Upper lobe of right lung (tissue), 1 donor: ENCODE measurements around the gene CYB5D1. TPM values are rescaled to one million over a fixed set of nuclear protein-coding genes. Genes with fewer than 3 reads are reported as not detected.

Source experiments
- ATAC-seq: fragments of 200-7000 bp; cut with Tn5 transposase; one replicate; pipeline ENCODE4 v1.9.1; 2020; ENCODE audit warnings: mild to moderate bottlenecking, moderate library complexity
- DNase-seq: peaks from one replicate; pipeline ENCODE4 v3.0.0-alpha.2; 2020
- H3K27ac ChIP-seq: fragments of 200-600 bp; one replicate; pipeline ENCODE4 v1.8.0; 2022
- H3K27me3 ChIP-seq: fragments of 200-600 bp; one replicate; pipeline ENCODE4 v1.8.0; 2022; ENCODE audit warnings: mild to moderate bottlenecking
- H3K36me3 ChIP-seq: fragments of 200-600 bp; one replicate; pipeline ENCODE4 v1.8.0; 2022
- H3K4me1 ChIP-seq: fragments of 200-600 bp; one replicate; pipeline ENCODE4 v1.8.0; 2022
- H3K4me3 ChIP-seq: fragments of 200-600 bp; one replicate; pipeline ENCODE4 v1.8.0; 2022; ENCODE audit warnings: mild to moderate bottlenecking
- H3K9me3 ChIP-seq: fragments of 200-600 bp; one replicate; pipeline ENCODE4 v1.8.0; 2022
- intact Hi-C: fragments of 100-400 bp; cut with DNase I; formaldehyde crosslinking; loops from one replicate; pipeline ENCODE4 v1.11.0; 2022
- total RNA-seq: library from RNA; stranded (reverse); fragmentation: NEBNext Ultra II Directional; extraction: Animal tissue kit (Norgen Biotek cat#: 25700); gene quantifications from one replicate; pipeline ENCODE4 v1.2.1, GENCODE V29; 2021
- TF ChIP-seq, protein P1 (sequence below): fragments of 200-600 bp; IDR thresholded peaks from one replicate; pipeline ENCODE4 v1.8.0; 2022; ENCODE audit warnings: antibody characterized with exemption
- donor health status: DM: no; HTN: yes; CAD: no; lungs with severe emphysema.

The CYB5D1 gene
- total RNA-seq, 1 donor from 2014 or later: 7.2 TPM

DNA sequence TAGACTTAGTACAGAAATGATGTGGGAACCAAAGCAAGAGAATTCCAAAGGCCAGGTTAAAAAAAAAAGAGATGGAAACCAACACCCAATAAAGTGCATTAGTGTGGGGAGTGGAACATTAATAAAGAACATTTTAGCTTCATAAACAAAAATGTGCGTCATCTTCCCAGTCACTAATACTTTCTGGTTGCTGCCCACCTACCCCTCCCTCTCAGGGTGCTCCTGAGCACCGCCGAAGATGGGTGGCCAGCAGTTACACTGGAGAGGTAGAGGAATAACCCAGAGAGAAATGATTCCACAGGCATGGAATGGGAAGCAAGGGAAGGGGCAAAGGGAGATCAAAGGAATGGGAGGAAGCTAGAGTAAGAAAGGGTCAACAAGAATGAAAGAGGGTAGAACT, 24.8 kb downstream of the CYB5D1 start:
- Histone ChIP-seq H3K27ac (peak overlapping the region; percentile 30), H3K4me3 (no peak overlapping the region), H3K4me1 (peaks cover 42% of the 10 kb centered on the region), H3K9me3 (no peaks in the 10 kb centered on the region), H3K36me3 (peaks cover 10% of the 10 kb centered on the region), H3K27me3 (no peaks in the 10 kb centered on the region)
- ATAC-seq: no peak
- TF ChIP-seq, protein P1, sequence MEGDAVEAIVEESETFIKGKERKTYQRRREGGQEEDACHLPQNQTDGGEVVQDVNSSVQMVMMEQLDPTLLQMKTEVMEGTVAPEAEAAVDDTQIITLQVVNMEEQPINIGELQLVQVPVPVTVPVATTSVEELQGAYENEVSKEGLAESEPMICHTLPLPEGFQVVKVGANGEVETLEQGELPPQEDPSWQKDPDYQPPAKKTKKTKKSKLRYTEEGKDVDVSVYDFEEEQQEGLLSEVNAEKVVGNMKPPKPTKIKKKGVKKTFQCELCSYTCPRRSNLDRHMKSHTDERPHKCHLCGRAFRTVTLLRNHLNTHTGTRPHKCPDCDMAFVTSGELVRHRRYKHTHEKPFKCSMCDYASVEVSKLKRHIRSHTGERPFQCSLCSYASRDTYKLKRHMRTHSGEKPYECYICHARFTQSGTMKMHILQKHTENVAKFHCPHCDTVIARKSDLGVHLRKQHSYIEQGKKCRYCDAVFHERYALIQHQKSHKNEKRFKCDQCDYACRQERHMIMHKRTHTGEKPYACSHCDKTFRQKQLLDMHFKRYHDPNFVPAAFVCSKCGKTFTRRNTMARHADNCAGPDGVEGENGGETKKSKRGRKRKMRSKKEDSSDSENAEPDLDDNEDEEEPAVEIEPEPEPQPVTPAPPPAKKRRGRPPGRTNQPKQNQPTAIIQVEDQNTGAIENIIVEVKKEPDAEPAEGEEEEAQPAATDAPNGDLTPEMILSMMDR: no peak
- intact Hi-C loops: no loop called here
- no peak for DNase-seq

DNA sequence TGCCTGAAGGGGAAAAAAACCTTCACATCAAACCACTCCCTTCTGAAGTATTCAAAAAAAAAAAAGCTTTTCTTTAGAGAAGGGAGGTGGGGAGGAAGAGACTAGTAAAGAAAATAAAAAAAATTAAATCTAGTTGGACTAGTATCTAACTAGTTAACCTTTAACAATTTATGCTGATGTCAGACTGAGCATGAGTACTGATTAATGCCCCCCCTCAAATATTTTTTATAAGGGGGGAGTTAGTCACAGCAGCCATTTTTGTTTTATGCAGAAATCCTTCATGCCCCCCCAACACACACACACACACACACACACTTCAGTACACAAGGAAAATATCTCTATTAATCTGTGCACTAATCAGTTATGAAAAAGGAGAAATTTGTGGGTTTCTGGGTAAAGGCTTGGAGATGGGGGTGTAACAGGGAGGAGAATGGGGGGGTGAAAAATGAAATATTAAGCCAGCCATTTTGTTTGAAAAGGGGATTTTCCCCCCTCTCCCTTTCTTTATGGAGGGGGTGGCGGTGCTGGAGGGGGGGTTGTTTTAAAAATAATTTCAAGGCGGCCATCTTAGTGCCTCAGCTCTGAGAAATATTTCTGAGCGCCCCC, 26.1 kb downstream of the CYB5D1 start:
- DNase-seq: no peak
- H3K27ac ChIP-seq: peak overlapping the region; percentile 63
- intact Hi-C loops: no loop called here
- peaks cover 10% of the 10 kb centered on the region for H3K36me3 ChIP-seq
- H3K4me1 ChIP-seq: peaks cover 53% of the 10 kb centered on the region
- TF ChIP-seq, protein P1: no peak
- peak overlapping the region; percentile 40 for H3K4me3 ChIP-seq
- no peaks in the 10 kb centered on the region for H3K9me3 ChIP-seq
- ATAC-seq: no peak
- H3K27me3 ChIP-seq: no peaks in the 10 kb centered on the region

DNA sequence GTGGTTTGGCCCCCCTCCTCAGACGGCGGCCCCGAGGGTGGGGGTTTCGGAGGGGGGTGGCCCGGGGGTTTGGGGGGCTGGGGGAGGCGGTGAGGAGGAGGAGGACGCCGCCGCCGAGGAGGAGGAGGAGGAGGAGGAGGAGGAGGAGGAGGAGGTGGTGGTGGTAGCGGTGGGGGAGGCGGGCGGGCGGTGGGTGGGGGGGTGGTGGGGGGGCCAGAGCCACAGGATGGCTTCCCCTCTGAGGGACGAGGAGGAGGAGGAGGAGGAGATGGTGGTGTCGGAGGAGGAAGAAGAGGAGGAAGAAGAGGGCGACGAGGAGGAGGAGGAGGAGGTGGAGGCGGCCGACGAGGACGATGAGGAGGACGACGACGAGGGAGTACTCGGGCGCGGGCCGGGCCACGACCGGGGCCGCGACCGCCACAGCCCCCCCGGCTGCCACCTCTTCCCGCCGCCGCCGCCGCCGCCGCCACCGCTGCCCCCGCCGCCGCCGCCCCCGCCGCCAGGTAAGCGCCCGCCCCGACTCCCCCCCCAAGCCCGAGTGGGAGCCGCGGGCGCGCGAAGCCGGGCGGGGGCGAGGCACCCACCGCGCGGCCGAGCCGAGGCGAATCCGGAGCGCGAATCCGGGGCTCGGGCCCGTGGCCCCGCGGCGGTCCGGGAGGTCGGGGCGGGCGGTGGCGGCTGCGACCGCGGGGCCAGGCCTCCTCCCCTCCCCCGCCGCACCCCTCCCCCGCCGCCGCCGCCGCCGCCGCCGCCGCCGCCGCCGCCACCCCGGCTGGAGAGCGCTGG, 27.0 kb downstream of the CYB5D1 start:
- intact Hi-C loops: no loop called here
- Histone ChIP-seq H3K4me1 (peaks cover 62% of the 10 kb centered on the region), H3K27me3 (no peaks in the 10 kb centered on the region), H3K27ac (peak overlapping the region; percentile 90), H3K4me3 (peak overlapping the region; percentile 88), H3K36me3 (peaks cover 2% of the 10 kb centered on the region), H3K9me3 (no peaks in the 10 kb centered on the region)
- TF ChIP-seq, protein P1: no peak
- peak; percentile 4 for ATAC-seq
- peak; percentile 77 for DNase-seq

DNA sequence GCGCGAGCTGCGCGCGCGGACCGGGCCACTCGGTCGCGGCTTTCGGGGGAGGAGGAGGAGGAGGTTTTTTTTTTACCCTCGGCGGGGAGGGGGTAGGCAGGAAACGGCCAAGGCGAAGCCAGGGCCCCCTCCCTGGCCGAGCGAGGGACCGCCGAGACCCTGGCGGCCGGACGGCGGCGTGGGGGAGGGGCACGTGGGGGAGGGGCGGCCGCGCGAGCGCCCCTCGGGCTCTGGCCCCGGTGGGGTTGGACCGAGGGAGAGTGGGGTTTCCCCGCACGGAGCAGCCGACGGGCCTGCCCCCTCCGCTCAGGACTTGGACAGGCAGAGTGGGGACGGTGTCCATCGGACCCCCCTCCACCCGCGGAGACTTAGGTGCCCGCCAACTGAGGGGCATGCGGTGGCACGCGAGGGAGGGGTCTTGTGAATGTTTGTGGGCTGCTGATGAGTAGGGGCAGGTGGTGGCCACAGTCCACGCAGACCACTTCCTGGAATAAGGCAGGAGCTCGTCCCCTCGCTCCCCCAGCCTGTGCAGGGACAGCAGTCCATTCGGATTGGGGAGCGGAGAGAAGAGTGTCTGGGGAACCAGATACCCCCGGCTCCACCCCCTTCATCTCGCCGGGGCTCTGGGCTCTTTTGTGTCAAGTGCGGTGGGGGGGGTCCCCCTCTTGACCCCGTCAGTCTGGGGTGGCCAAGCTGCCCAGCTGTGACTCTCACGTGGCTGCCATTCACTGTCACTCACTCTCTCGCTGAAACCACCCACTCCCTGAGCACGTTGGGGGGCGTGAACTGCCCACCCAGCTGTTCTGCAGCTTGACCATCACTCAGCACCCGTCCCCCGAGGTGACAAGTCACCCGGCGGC, 27.8 kb downstream of the CYB5D1 start:
- Histone ChIP-seq H3K27me3 (no peaks in the 10 kb centered on the region), H3K4me3 (peak overlapping the region; percentile 88), H3K9me3 (no peaks in the 10 kb centered on the region), H3K36me3 (peaks cover 5% of the 10 kb centered on the region), H3K27ac (peak overlapping the region; percentile 90), H3K4me1 (peaks cover 60% of the 10 kb centered on the region)
- intact Hi-C loops: no loop called here
- TF ChIP-seq, protein P1: no peak
- peak; percentile 81 for DNase-seq
- ATAC-seq: peak; percentile 4

DNA sequence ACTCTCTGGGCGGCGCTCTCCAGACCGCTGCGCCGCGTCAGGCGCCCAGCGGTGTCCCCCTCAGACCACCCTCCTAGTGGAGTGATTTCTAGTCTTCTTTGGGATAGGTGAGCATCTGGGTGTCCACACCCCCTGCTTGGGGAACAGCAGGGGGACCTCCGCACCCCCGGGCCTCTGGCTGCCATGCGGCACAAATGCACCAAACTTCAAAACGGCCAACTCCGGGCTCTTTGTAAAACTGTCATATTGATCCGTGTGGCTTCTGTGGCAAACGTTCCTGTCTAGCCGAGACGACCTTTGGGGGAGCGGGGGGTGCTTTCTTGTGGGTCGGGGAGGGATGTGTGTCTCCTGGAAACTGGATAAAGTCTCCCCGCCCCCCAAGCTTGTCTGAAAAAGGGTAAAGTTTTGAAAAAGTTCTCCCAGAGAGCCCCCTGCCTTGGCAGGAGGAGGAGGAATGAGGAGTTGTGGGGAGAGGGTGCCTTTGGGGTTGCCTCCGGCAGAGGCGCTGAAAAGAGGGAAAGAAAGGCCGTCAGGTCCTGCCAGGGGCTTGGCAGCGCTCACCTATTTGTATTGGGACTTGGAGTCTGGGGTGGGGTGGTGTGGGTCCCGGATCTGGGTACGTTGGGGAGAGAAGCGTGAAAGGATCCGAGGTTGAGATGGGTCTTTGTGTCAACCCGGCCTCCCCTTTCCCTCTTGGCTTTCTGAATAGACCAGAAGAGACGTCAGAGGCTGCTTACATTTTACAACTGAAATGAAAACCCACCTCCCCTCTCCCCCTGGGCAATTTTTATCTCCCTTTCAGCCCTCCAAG, 28.6 kb downstream of the CYB5D1 start:
- Histone ChIP-seq H3K27me3 (no peaks in the 10 kb centered on the region), H3K27ac (peak overlapping the region; percentile 90), H3K4me3 (peak overlapping the region; percentile 88), H3K4me1 (peaks cover 53% of the 10 kb centered on the region), H3K36me3 (peaks cover 13% of the 10 kb centered on the region), H3K9me3 (no peaks in the 10 kb centered on the region)
- TF ChIP-seq, protein P1: no peak
- ATAC-seq (no peak), DNase-seq (no peak)
- intact Hi-C loops: no loop called here
